HepG2 (cell line): ENCODE results near the gene FNDC10. TPM values are rescaled to one million over a fixed set of nuclear protein-coding genes. Genes with fewer than 3 reads are reported as not detected.

ENCODE experiments used
- ARNTL ChIP-seq: sonication (generic); formaldehyde crosslinking; IDR thresholded peaks from 2 replicates; pipeline ENCODE4 v1.4.0; 2020; ENCODE audit warnings: mild to moderate bottlenecking, missing genetic modification reagents
- ATAD3A ChIP-seq: sonication (generic); formaldehyde crosslinking; IDR thresholded peaks from 2 replicates; pipeline ENCODE4 v1.4.0; 2020; ENCODE audit warnings: missing genetic modification reagents
- ATF2 ChIP-seq: sonication (generic); formaldehyde crosslinking; IDR thresholded peaks from 2 replicates; pipeline ENCODE4 v1.4.0; 2020; ENCODE audit warnings: missing genetic modification reagents
- BHLHE40 ChIP-seq: IDR thresholded peaks from 2 replicates; pipeline ENCODE4 v1.6.1; 2011; ENCODE audit warnings: low read length, improper control_type of control experiment
- DDIT3 ChIP-seq: sonication (generic); formaldehyde crosslinking; IDR thresholded peaks from 2 replicates; pipeline ENCODE4 v1.4.0; 2020; ENCODE audit warnings: mild to moderate bottlenecking, missing genetic modification reagents
- DRAP1 ChIP-seq: IDR thresholded peaks from 2 replicates; pipeline ENCODE4 v1.6.1; 2016; ENCODE audit warnings: missing genetic modification reagents, missing compliant biosample characterization
- HCFC1 ChIP-seq: fragments of 150-350 bp; IDR thresholded peaks from 2 replicates; pipeline ENCODE4 v1.6.1; 2014; ENCODE audit warnings: low read depth, low read length
- KDM5A ChIP-seq: fragments of 200-600 bp; sonication (generic); IDR thresholded peaks from 2 replicates; pipeline ENCODE4 v1.7.0; 2018; ENCODE audit warnings: antibody characterized with exemption, mild to moderate bottlenecking, low read length, borderline replicate concordance
- MTF1 ChIP-seq: sonication (generic); formaldehyde crosslinking; IDR thresholded peaks from 2 replicates; pipeline ENCODE4 v1.5.0; 2020; ENCODE audit warnings: missing genetic modification reagents
- MTF2 ChIP-seq: sonication (generic); formaldehyde crosslinking; IDR thresholded peaks from 2 replicates; pipeline ENCODE4 v1.5.0; 2020; ENCODE audit warnings: missing genetic modification reagents, borderline replicate concordance
- MXI1 ChIP-seq: IDR thresholded peaks from 3 replicates; pipeline ENCODE4 v1.6.1; 2012; ENCODE audit warnings: low read depth, low read length, inconsistent platforms, borderline replicate concordance
- SAFB2 ChIP-seq: sonication (generic); formaldehyde crosslinking; IDR thresholded peaks from 2 replicates; pipeline ENCODE4 v1.5.1; 2020; ENCODE audit warnings: missing genetic modification reagents, low read depth, mild to moderate bottlenecking, borderline replicate concordance
- SOX5 ChIP-seq: IDR thresholded peaks from 2 replicates; pipeline ENCODE4 v1.6.1; 2016; ENCODE audit warnings: borderline replicate concordance
- ZFP90 ChIP-seq: sonication (generic); formaldehyde crosslinking; IDR thresholded peaks from 2 replicates; pipeline ENCODE4 v1.8.0; 2022; ENCODE audit warnings: missing genetic modification reagents, mild to moderate bottlenecking, inconsistent platforms, borderline replicate concordance
- ZKSCAN1 ChIP-seq: fragments of 150-350 bp; IDR thresholded peaks from 2 replicates; pipeline ENCODE4 v1.6.1; 2014; ENCODE audit warnings: low read length
- ZNF142 ChIP-seq: sonication (generic); formaldehyde crosslinking; IDR thresholded peaks from 2 replicates; pipeline ENCODE4 v1.4.0; 2020; ENCODE audit warnings: missing genetic modification reagents
- ZNF547 ChIP-seq: sonication (generic); formaldehyde crosslinking; IDR thresholded peaks from 2 replicates; pipeline ENCODE4 v1.5.1; 2020; ENCODE audit warnings: mild to moderate bottlenecking, missing genetic modification reagents
- ZNF558 ChIP-seq: sonication (generic); formaldehyde crosslinking; IDR thresholded peaks from 2 replicates; pipeline ENCODE4 v1.9.0; 2022; ENCODE audit warnings: mild to moderate bottlenecking, missing genetic modification reagents, borderline replicate concordance
- ZNF567 ChIP-seq: sonication (generic); formaldehyde crosslinking; IDR thresholded peaks from 2 replicates; pipeline ENCODE4 v1.8.1; 2023; ENCODE audit warnings: mild to moderate bottlenecking, missing genetic modification reagents, borderline replicate concordance
- ZNF569 ChIP-seq: sonication (generic); formaldehyde crosslinking; IDR thresholded peaks from 2 replicates; pipeline ENCODE4 v1.5.0; 2020; ENCODE audit warnings: mild to moderate bottlenecking, missing genetic modification reagents, moderate library complexity, borderline replicate concordance
- ZNF570 ChIP-seq: sonication (generic); formaldehyde crosslinking; IDR thresholded peaks from 2 replicates; pipeline ENCODE4 v1.4.0; 2020; ENCODE audit warnings: mild to moderate bottlenecking, missing genetic modification reagents, borderline replicate concordance
- ZNF619 ChIP-seq: sonication (generic); formaldehyde crosslinking; IDR thresholded peaks from 2 replicates; pipeline ENCODE4 v1.4.0; 2020; ENCODE audit warnings: mild to moderate bottlenecking, missing genetic modification reagents
- polyA plus RNA-seq, 8 experiments: library from polyadenylated mRNA; depleted of rRNA in 3 of 8; stranded (reverse) in 7 of 8; unstranded in 1 of 8; fragments of >200 nt; fragmentation: Illumina TruSeq in 4 of 8; extraction: Trizol in 4 of 8; gene quantifications; 2 replicates each; pipeline versions ENCODE4 v1.2.1 to v1.2.3, GENCODE V29; 2011 to 2016; ENCODE audit warnings: low read depth in 4 of 8, missing spikeins in 1 of 8, mixed read lengths in 1 of 8; ENCODE audit not compliant: insufficient read depth in 1 of 8
- total RNA-seq, 5 experiments: library from RNA; depleted of rRNA; stranded (reverse); fragments of >200 nt; fragmentation: Illumina TruSeq; extraction: Trizol; gene quantifications; 2 replicates each; pipeline ENCODE4 v1.2.3, GENCODE V29; 2016; ENCODE audit warnings: low read depth in 1 of 5

FNDC10 gene
- total and polyA plus RNA-seq, 2 of the 13 experiments (the other 11 are each of a cell fraction or from before 2014, with no cell fraction given), result 2.2 to 2.5 TPM

GRCh38 chr1:1615256-1616044, 15.5 kb upstream of the FNDC10 start, which contains the start of gene MIB2 (continued):
- TF ChIP-seq ATF2 (CRISPR knock-in tag) (peak; percentile 51; the same call in 1 of the 2 replicates), SAFB2 (CRISPR knock-in tag) (peak; percentile 81; the same call in 1 of the 2 replicates), DDIT3 (CRISPR knock-in tag) (no peak), KDM5A (peak; percentile 33; the same call in 1 of the 2 replicates), ZNF558 (CRISPR knock-in tag) (peak; percentile 90; the same call in 1 of the 2 replicates), SOX5 (peak; percentile 17; the same call in 1 of the 2 replicates), BHLHE40 (peak; percentile 56), DRAP1 (CRISPR knock-in tag) (peak; percentile 60), ZFP90 (CRISPR knock-in tag) (0 out of 2 replicates have a peak, but pooled peaks have one; percentile 53), ZNF547 (CRISPR knock-in tag) (no peak; the same call in 1 of the 2 replicates), ZKSCAN1 (no peak), MTF1 (no peak), ATAD3A (CRISPR knock-in tag) (0 out of 2 replicates have a peak, but pooled peaks have one; percentile 57), ZNF142 (CRISPR knock-in tag) (0 out of 2 replicates have a peak, but pooled peaks have one; percentile 51), HCFC1 (peak; percentile 82), MTF2 (CRISPR knock-in tag) (no peak), ARNTL (CRISPR knock-in tag) (peak; percentile 80), ZNF619 (peak; percentile 79; the same call in 1 of the 2 replicates), ZNF567 (CRISPR knock-in tag) (peak; percentile 81; the same call in 1 of the 2 replicates), MXI1 (peak; percentile 94), ZNF569 (CRISPR knock-in tag) (0 out of 2 replicates have a peak, but pooled peaks have one; percentile 72), ZNF570 (0 out of 2 replicates have a peak, but pooled peaks have one; percentile 35)
